Measurements from ENCODE around the gene FADS3. TPM values are rescaled to one million over a fixed set of nuclear protein-coding genes. Genes with fewer than 3 reads are reported as not detected.

Gene FADS3
- total and polyA plus RNA-seq, 2 donors (not counting 3 experiments of a cell fraction or from before 2014, with no cell fraction given): 216 to 346 TPM

DNA sequence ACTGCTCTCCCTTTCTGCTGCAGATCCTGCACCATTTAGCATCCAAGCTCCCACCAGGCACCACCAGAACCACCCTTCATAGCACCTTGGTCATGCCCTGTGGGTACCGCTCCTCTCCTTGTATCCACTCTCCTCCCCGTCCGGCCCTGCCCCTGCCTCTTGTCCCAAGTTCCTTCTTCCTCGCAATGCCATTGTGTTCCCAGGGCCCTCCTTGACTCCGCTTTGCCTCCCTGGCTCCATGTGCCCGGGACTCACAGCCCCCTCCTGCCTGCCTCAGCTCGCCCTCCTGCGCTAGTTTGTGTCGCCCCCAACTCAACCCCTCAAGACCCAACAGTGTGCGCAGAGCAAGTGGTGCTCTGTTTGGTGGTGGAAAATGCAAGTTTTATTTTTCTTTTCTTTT, 52.4 kb downstream of the FADS3 start:
- BruUV-seq (replicated peaks): no TSS peak
- H3K9me3 ChIP-seq (replicated peaks; ENCODE audit: control insufficient read depth, insufficient read depth, low read length): no peaks in the 10 kb centered on the region
- peaks cover 20% of the 10 kb centered on the region for H3K4me1 ChIP-seq (ENCODE audit: control insufficient read depth, extremely low read depth, insufficient read depth, low read length)
- H3K27me3 ChIP-seq (ENCODE audit: control insufficient read depth in 2 of 2, insufficient read depth in 2 of 2, low read length in 2 of 2): no peaks in the 10 kb centered on the region
- intact Hi-C loops (cut with micrococcal nuclease) (no loop called here), dilution Hi-C loops (cut with MboI; ENCODE audit: extremely low pct_ligation_motif_present, low sequenced_read_pairs) (no loop called here)
- H3K4me3 ChIP-seq (replicated peaks in 1 of 3; ENCODE audit: insufficient read depth in 1 of 3, low read depth in 1 of 3, low read length in 3 of 3): no peak overlapping the region
- no peak overlapping the region for H3K4me2 ChIP-seq (ENCODE audit: insufficient read depth, low read length)
- DNase-seq (ENCODE audit: low read depth, low spot score): no peak
- no peaks in the 10 kb centered on the region for H3K9me1 ChIP-seq (replicated peaks; ENCODE audit: control insufficient read depth, extremely low read depth, insufficient read depth, low read length)
- H4K20me1 ChIP-seq (replicated peaks; ENCODE audit: control insufficient read depth, extremely low read depth, insufficient read depth, low read length): no peaks in the 10 kb centered on the region
- FAIRE-seq: no peak
- no peak overlapping the region for H2AFZ ChIP-seq (ENCODE audit: low read depth, low read length)
- peaks cover 60% of the 10 kb centered on the region for H3K79me2 ChIP-seq (ENCODE audit: control insufficient read depth, insufficient read depth, low read length)
- no peak overlapping the region for H3K9ac ChIP-seq (replicated peaks; ENCODE audit: extremely low read depth, insufficient read depth, low read length)
- TF ChIP-seq MYC (IDR thresholded peaks at IDR 0.05; ENCODE audit: low read depth, low read length): no peak
- no peak for TF ChIP-seq POLR2AphosphoS5 (IDR thresholded peaks at IDR 0.05; ENCODE audit: insufficient read depth, low read depth, low read length)
- no peak for TF ChIP-seq CTCF (IDR thresholded peaks at IDR 0.05; ENCODE audit: extremely low read depth in 1 of 2, insufficient read depth in 1 of 2, low read depth in 1 of 2, low read length in 2 of 2)
- no peak for TF ChIP-seq POLR2A (IDR thresholded peaks at IDR 0.05; ENCODE audit: low read depth, low read length)
- no peak for TF ChIP-seq JUN (IDR thresholded peaks at IDR 0.05; ENCODE audit: borderline replicate concordance, insufficient read depth, insufficient read length, low read depth)
- no peak for TF ChIP-seq FOS (IDR thresholded peaks at IDR 0.05; ENCODE audit: borderline replicate concordance, insufficient read depth, low read length)
- no peak for TF ChIP-seq GATA2 (IDR thresholded peaks at IDR 0.05; ENCODE audit: insufficient read depth, insufficient read length, low read depth, low read length)
- TF ChIP-seq, protein P1, sequence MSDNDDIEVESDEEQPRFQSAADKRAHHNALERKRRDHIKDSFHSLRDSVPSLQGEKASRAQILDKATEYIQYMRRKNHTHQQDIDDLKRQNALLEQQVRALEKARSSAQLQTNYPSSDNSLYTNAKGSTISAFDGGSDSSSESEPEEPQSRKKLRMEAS (IDR thresholded peaks at IDR 0.05; ENCODE audit: insufficient read depth, insufficient read length): no peak
- TF ChIP-seq EZH2 (IDR thresholded peaks at IDR 0.05; ENCODE audit: borderline replicate concordance, low read depth, low read length, severe bottlenecking): no peak
- H3K27ac ChIP-seq (ENCODE audit: insufficient read depth, low read depth, low read length): no peak overlapping the region
- ChIA-PET CTCF (no interaction called here), POLR2A (interaction anchor here (1.0 kb wide), 1 partner anchor 49 kb away, joined by 3 read pairs; no protein-coding TSS in a partner anchor)
- peaks cover 38 to 42% of the 10 kb centered on the region in 2 experiments for H3K36me3 ChIP-seq (ENCODE audit: control insufficient read depth in 2 of 2, extremely low read depth in 1 of 2, insufficient read depth in 2 of 2, low read length in 2 of 2)
